ENCODE data around the gene PAX7.
"Not testable (repeated sequence)": the region's sequence is repeated elsewhere in the genome, so short reads cannot be mapped to it uniquely, and the experiment has no call there.

PAX7 gene

DNA sequence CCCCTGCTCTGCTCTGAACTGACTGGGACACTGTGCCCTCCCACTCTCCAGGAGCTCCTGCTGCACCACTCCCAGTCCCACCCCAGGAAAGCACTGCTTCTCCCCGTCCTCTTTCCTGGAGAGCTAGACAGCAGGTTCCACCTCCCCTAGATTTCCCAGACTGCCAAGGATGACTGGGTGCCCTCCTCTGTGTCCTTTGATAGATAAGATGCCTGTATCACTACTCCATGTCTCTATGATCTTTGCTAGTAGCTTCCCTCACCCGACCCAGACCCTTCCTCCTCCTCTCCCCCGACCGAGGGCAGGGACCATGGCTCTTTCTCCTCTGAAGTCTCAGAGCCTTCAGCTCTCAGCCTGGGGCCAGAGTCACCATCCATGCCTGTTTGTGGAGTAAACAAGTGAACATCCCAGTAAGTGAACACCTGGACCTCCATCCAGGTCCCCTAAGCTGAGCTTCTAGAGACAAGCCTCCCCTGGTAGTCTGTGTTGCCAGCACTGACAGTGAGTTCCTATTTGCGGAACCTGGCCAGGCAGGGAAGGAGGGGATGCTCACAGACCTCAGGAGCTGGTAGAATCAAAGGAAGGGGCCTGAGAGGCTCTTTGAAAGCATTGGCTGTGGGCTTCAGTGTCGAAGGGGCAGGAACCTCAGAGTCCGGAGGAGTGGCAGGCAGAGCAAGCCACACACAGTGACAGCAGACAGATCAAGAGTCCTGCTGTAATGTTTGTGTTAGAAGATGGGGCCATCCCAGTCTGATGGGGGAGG, 104.0 kb downstream of the PAX7 start:
- no peak for DNase-seq

- no peak for DNase-seq
Observed at GRCh38 chr1:18735224-18735997, 104.8 kb downstream of the PAX7 start.

- no peak for DNase-seq
Observed at GRCh38 chr1:18736958-18737357, 106.3 kb downstream of the PAX7 start.

DNA sequence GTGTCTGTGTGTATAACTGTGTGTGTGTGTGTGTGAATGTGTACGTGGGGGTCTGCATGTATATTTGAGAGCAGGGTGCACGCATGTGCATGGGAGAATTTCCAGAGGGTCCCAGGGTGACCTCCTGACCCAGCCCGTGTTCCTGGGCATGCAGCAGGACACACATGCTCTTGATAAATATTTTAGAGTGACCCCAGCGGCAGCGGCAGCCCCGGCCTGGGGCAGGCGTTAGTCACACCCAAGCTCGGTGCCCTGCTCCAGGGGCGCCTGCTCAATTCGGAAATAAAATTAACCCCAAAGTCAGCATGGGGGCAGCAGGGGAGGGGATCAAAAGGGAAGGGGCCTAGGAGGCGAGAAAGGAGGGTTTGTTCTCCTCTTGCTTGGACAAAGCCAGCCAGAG, 107.5 kb downstream of the PAX7 start:
- no peak for DNase-seq

GRCh38 chr1:18738617-18739016, 108.0 kb downstream of the PAX7 start:
- no peak for DNase-seq

- no peak for DNase-seq
Observed at GRCh38 chr1:18739408-18739807, 108.8 kb downstream of the PAX7 start.

DNA sequence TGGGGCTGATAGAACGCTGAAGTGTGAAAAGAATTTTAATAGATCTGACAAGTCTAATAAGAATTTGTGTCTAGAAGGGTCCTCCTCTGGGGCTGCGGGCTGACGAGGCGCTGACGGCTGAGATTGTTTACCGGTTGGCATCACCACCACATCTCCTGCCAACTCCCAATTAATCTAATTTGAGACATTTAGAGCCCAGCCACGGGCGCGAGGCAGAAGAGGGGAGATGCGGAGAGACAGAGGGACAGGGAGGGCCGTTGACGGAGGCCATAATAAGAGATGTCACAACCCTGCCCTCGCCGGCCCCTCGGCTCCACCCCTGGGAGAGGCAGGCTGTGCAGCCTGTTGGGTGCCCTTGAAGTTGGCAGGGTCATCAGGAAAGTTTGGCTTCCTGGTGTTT, 109.3 kb downstream of the PAX7 start:
- DNase-seq = no peak

GRCh38 chr1:18740617-18741016, 110.0 kb downstream of the PAX7 start:
- DNase-seq = no peak

DNA sequence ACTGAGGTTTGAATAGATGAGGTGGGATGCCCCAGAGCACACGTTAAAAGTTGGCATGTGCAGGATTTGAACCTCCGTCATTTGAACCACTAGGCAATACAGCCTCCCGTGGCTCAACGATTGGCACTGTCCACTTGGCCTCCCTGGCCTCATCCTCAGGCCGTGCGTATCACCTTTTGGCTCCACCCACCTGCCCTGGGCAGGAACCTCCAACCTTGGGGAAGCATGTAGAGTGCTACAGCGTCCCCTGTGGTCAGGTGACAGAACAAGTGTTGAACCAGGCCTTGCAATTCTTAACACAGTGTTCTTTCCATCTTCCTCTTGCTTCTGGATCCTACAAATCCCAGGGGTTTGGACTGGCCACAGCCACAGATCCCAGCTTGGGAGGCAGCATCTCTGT, 112.6 kb downstream of the PAX7 start:
- no peak for DNase-seq

DNA sequence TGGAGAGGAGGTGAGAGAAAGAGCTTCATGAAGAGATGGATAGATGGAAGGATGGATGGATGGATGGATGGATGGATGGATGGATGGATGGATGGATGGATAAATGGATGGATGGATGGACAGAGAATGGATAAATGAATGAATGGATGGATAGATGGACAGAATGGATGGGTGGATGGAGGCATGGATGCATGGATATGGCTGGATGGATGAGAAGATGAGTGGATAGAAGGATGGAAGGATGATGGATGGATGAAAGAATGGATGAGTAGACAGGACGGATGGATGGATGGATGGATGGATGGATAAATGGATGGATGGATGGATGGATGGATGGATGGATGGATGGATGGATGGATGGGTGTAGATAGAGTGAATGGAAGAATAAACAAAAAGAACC, 113.7 kb downstream of the PAX7 start:
- not testable (repeated sequence) for DNase-seq

- no peak for DNase-seq
Observed at GRCh38 chr1:18746981-18747380, 116.3 kb downstream of the PAX7 start.

DNA sequence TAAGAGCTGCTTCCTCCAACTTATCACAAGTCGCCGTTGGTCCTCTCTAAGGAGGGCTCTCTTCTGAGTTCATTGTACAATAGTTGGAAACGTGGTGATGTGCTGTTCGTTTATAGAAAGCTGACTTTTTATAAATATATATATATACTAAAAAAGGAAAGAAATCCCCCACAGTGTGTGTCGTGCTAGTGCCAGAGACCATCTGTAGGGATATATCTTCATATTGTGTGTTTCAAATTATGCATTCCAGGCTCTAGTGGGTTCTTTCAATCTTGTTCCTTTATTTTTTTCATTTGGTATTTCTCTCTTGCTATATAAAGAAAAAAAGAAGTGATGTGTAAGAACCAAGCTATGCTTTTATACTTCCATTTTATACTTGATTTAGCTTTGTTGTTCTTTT, 117.0 kb downstream of the PAX7 start:
- DNase-seq = no peak

DNA sequence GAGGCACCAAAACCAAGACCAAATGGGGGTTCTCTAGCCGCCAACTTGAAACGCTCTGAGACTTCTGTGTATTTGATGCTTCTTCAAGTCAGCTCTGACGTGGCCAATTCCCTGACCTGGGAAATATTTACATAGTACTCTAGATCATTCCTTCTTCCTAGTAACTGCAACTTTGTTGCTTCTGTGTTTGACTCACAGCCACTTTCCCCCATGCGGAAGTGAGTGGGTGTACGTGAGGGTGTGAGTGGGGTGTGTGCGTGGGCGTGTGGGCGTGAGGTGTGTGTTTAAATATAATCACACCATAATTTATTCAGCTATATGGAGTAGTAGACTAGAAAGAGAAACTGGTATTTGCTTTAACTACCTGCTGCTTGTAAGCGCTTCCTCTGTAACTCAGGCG, 117.8 kb downstream of the PAX7 start:
- no peak for DNase-seq

DNA sequence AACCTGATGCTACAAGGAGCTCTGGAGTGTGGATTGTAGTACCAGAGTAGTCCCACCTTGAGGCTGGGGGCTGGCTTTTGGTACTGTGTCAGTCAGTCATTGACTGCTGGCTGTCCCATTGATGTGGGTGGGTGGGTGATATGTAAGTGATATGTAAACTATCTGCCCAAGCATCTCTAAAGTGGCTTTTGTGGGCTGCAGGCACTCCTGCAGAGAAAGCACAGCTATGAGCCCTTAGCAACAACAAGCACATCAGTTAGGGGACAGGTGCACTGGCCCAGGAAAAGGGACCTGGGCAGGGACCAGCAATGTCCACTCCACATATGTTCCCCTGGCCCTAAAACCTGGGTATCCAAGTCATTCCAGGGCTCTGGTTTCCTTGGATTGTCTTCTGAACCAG, 118.9 kb downstream of the PAX7 start:
- DNase-seq = no peak

DNA sequence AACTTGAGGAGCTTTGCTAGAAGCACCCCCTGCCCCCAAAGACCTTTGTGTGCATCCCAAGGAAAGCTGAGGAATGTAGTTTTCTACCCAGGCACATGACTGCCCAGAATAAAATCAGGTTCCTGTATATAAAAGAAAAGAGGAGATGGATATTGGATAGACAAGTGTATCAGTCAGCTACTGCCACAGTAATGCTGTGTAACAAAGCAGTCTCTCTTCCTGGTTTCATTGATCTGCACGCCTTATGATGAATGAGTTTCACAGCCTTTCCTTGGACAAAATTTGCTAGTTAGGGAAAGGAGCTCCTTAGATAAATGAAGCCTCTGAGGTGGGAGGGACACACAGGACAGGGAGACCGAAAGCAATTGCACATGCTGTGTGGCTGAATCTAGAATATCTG, 120.0 kb downstream of the PAX7 start:
- DNase-seq = no peak

DNA sequence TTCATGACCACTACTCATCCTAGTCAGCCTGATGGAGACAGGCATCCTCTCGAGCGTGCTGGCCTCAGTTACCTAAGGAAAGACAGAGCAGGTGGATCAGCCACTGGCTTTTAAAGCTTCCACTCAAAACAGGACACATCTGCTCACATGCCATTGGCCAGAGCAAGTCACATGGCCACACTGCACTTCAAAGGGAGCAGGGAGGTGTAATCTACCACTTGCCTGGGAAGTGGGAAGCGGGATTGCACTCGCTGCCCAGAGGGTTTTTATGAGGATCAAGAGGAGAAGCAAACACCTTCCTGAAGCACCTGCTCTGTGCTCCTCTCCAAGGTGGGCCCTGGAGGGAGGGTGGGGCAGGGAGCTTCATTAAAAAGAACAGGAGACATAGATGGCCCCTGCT, 120.8 kb downstream of the PAX7 start:
- DNase-seq = no peak

GRCh38 chr1:18752409-18752808, 121.8 kb downstream of the PAX7 start:
- DNase-seq = no peak

DNA sequence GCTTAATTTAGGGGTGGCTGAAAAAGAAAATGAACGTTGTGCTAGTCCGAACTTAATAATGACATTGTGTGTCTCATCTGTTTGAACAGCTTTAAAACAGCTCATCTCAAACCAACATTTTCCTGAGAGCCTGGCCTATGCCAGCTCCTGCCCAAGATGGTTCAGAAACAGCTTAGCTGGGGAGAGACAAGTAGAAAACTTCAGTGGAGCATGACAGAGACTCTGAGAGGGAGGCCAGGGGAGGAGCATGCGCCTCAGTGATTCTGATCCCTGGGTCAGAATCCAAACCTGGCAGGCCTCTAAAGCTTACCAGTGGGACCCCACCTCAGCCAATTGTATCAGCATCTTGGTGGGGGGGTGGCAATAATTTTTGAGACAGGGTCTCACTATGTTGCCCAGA, 129.5 kb downstream of the PAX7 start:
- no peak for DNase-seq

GRCh38 chr1:18761948-18762840, 131.5 kb downstream of the PAX7 start:
- no peak for DNase-seq

DNA sequence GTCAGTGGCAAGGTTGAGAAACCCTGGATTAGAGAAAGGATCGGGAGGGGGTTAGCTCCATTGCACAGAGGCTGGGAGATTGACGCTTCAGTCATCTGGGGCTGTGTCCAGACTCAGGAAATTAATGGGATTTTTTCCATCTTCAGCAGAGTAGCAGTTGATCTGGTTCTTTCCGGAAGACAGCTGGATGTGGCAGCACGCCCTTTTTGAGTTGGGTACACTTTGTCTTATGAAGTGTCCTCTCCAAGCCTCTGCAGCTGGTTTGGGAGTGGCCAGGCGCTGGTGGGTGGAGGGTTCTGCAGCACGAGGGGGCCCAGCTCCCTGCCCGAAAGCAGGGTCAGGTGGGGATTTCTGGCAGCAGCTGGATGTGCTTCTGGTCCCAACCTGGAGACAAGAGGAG, 133.7 kb downstream of the PAX7 start:
- DNase-seq = no peak

DNA sequence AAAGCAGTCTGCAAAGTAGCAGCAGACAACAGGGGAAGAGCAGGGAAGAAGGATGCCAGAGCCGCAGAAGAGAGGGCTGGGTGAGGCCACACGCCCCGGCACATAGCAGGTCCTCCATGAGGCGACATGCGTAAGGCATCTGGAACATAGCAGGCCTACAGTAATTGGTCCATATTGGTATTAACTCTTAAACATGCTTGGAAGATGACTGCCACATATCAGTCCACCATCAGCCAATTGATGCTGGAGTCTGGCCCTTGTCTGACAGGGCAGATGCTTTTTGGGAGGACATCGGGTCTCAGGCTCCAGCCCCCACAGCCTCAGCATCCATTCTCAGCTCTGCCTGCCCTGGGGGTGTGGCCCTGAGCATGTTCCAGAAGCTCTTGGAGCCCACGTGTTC, 135.1 kb downstream of the PAX7 start:
- DNase-seq = no peak

- no peak for DNase-seq
Observed at GRCh38 chr1:18766328-18766727, 135.7 kb downstream of the PAX7 start.

GRCh38 chr1:18767576-18767975, 136.9 kb downstream of the PAX7 start:
- DNase-seq = not testable (repeated sequence)

DNA sequence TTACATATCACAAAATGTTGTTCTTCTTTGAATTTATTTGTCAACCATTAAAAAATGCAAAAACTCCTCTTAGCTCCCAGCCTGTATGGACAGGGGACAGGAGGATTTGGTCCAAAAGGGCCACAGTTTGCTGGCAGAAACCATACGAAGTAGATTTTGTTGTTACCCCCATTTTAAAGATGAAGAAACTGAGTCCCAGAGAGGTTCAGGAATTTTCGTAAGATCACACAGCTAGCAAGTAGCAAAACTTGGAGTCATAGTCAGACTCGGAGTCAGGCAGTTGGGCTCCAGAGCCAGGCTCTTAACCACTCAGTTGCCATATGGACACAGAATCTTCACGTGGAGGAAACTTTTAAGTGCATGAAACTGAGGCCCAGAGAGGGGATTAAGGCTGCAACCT, 137.4 kb downstream of the PAX7 start:
- DNase-seq = no peak

Data from activated gamma-delta T cell treated with Interleukin-2 at 50 U/mL for 16 hours (primary cell).